Measurements from ENCODE around the gene CUL7.
"Not testable (repeated sequence)": the region's sequence is repeated elsewhere in the genome, so short reads cannot be mapped to it uniquely, and the experiment has no call there.

Gene CUL7

DNA sequence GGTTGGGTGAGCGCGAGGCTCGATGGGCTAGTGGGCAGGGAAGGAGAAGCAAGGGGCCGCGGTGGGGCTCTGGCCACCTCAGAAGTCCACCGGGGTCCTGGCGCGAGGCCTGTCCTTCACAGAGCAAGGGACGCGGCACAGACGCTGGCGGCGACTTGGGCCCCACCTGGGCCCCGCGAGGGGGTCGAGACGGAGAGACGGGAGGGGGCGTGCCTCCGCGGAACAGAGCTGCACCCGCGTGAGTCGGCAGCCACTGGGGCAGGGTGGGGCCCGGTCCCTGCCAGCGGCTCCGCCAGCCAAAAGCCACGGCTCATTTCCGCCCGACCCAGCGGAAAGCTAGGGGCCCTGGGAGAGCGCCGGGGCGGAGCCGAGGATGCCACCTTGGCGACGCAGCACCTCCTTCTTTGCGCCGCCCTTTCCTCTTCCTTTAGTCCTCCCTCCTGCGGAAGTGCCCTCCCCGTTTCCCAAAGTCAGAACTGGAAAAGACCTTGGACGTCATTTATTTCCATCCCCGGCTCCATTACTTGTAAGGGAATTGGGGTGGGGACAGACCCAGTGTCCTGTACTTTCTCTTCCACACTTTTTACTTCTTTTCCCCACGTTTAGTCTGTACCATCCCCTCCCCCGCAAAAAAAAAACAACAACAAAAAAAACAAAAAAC, at the start of gene CUL7:
Gene CUL7, minus strand, starts transcription at position 307 of the 661 bp plus-strand sequence. CDS start 1,063 bp downstream, outside the sequence.
- DNase-seq, result peak; percentile 91

DNA sequence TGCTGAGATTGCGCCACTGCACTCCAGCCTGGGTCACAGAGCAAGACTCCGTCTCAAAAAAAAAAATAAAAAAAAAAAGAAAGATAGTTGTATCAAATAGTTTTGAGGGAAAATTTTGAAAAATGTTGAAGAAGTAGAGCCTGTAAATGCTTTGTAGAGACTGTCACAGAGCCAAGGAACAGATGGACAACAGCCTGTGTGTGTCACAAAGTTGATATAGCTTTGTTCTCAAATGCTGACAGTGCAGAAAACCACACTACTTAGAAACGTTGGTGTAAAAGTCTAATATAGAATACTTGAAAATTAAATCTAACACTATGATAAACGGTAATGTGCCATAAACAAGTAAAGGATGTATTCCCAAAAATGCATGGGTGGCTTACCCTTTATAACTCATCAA, 47.8 kb upstream of the CUL7 start:
- no peak for DNase-seq

- no peak for DNase-seq
These were observed 43.9 kb upstream of the CUL7 start for GRCh38 chr6:43097502-43097901.

DNA sequence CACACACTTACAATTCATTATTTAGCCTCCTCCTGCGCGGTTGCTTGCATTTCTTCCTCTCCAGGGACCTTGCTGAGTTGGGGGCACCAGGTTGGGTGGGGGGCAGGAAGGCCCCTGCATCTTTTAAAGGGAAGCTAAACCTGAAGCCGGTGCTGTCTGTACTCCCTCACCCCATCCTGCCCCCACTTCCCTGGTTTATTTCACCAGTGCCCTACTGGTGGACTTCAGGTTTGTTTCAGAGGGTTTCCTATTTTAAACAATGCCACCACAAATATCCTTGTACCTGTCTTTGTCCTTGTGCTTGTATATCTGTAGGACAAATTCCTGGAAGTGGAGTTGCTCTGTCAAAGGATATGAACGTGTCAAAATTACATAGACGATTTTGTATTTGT, 43.4 kb upstream of the CUL7 start:
- DNase-seq, result no peak

DNA sequence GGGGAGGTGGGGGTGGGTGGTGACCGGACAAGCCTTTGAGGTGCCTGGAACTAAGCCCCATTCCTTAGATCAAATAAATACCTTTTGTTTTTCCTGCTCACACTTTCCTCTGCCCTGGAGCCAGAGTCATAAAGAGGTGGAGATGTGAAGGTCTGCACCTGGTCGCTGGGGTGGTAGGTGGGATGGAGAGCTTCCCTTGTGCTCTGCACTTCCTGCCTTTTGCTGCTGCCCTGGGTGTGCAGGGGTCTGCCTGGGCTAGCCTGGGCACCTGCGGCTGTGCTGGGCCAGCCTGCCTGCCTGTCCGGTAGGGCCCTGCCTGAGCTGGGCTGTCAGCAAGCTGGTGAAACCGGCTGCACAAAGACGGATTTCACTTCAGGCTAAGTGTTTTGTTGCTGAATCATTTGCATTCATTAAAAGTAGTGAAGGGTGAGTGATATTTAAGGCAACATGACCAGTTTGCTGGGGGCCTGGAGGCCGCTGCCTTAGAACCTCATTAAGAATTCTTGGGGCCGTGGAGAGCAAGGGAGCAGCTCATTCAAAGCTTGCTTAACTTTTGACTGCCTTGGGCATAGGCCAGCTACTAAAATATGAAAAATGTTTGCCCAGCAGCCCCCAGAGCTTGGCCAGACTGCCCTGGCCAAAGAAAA, 42.9 kb upstream of the CUL7 start:
- no peak for DNase-seq

- DNase-seq, result no peak
These were observed 42.3 kb upstream of the CUL7 start for GRCh38 chr6:43095939-43096338.

GRCh38 chr6:43093436-43094289, 40.0 kb upstream of the CUL7 start:
- DNase-seq, result no peak

GRCh38 chr6:43092635-43093034, 39.0 kb upstream of the CUL7 start:
- DNase-seq, result no peak

GRCh38 chr6:43091436-43091991, 37.9 kb upstream of the CUL7 start:
- no peak for DNase-seq

DNA sequence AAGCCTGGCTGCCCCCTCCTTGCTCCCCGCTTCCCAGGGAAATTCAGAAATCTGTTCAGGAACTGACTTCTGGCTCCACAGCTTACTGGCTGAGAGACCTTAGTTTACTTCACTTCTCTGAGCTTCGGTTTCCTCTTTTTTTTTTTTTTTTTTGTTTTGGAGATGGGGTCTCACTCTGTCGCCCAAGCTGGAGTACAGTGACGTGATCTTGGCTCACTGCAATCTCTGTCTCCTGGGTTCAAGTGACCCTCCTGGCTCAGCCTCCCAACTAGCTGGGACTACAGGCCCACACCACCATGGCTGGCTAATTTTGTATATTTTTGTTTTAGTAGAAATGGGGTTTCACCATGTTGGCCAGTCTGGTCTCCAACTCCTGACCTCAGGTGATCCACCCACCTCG, 37.4 kb upstream of the CUL7 start:
- DNase-seq, result no peak

GRCh38 chr6:43090559-43090956, 36.9 kb upstream of the CUL7 start:
- peak; percentile 7 for DNase-seq

DNA sequence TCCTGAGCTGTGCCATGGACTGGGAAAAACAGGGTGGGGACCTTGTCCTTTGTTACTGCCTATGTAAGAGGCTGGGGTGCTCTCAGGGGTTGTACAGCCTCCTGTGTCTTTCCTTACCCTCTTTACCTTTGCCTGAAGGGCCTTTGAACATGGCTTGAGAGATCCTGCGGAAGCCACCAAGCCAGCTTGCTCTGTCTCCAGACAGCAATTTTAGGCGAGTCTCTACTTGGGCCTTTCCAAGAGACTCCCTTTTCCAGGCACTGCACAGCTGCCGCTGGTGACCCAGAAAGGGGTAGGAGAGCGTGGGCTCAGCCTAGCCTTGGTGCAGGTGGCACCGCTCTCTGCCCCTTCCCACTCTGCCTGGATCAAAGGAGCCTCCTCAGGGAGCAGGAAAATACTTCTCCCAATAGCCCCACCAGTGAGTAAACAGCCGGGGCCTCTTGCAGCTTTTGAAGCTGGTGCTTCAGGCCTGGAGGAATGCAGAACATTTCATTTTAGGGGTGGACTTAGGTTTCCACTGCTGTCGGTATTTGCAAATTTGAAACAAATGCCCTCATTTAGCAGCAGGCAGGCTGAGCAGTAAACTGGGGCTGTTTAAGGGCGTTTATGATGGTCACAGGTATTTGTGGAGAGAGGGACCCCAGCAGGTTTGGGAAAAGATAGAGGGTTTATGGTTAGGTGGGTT, 36.4 kb upstream of the CUL7 start:
- DNase-seq, result no peak

DNA sequence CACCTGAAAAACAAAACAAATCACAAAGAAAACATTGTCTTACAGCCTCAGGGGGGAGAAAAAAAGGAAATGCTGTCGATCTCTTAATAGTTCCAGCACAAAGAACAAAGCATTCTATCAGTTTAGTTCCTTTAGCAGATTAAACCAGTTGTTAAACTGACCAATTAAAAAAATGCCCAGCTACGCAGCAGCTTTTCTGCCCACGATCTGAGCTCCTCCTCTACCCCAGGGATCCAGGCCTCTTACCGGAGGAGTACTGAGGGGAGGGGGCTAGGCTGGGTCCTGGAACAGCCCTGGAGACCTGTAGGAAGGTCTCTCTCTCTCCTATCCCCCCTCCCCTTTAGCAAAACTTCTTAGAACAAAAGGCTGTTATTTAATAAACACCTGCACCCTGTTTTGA, 35.8 kb upstream of the CUL7 start:
- no peak for DNase-seq

DNA sequence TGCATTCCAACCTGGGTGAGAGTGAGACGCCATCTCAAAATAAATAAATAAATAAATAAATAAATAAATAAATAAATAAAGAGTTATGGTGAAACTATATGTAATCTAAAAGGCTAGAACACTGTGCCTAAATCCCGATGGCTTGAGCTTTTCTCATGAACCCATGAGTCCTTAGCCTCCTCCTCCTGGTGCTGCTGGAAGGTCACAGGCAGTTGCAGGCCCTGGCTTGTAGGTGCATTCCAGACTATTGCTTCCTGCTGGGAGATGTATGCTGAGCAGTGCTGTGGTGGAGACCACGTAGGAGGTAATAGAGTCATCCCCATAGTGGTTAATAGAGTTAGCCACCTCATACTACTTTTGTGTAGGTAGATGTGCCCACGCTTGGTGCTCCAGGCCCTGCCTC, 35.0 kb upstream of the CUL7 start:
- no peak for DNase-seq

GRCh38 chr6:43086022-43086658, 32.5 kb upstream of the CUL7 start:
- no peak for DNase-seq

DNA sequence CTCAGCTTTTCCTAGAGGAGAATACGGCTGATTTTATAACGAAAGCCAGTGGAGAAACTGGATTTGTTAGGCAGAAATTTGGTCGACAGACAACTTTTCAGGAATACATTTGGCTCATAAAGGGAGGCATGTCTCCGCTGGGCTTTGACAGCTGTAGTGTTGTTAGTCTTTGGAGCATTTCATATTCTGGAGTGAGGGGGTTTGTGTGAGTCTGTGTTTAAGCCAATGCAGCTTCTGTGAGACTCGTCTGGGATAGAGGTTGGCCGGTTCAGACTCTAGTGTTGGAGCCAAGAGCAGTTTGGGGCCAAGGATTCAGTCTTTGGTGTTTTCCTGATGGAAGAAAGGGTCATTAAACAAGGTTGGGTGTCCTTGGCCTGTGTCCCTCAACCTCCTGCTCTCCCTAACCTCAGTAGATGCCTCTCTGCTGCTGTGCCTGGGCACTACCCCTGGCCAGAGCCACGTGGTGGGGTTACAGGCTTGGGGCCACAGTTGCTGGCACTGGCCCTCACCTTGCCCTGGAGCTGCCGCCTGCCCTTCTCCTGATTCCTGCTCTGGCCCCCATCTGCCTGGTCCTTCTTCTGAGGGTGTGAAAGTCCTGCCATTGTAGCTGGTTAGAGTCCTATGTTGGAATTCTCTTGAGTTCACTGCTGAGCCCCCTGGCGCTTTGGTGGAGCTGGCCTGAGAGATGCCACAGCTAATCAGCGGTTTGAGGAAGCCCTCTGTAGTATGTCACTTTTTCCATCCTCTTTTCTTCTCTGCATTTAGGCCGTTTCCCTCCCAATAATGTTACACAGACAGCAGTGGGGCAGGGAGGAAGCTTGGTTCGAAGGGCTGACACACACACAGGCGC, 29.4 kb upstream of the CUL7 start:
- no peak for DNase-seq

GRCh38 chr6:43081922-43082321, 28.3 kb upstream of the CUL7 start:
- not testable (repeated sequence) for DNase-seq

GRCh38 chr6:43081043-43081442, 27.4 kb upstream of the CUL7 start:
- DNase-seq, result no peak

DNA sequence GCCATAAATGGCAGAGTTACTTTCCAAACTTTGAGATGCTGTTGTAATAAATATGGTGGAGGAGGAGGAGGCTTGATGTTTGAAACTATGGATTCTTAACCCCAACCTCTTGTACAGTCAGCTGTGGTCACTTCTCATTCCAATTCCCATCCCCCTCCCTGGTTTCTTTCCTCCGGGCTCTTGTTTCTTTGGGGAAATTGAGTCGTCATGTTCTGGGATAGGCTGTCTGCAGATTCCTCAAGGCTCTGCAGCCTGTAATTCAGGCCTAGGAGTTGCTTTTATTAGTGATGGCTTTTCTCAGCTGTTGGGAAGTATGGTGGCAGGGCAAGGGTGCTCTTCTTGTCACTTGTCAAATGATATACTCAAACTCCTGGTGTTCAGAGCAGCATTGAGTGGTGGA, 25.0 kb upstream of the CUL7 start:
- DNase-seq, result no peak

DNA sequence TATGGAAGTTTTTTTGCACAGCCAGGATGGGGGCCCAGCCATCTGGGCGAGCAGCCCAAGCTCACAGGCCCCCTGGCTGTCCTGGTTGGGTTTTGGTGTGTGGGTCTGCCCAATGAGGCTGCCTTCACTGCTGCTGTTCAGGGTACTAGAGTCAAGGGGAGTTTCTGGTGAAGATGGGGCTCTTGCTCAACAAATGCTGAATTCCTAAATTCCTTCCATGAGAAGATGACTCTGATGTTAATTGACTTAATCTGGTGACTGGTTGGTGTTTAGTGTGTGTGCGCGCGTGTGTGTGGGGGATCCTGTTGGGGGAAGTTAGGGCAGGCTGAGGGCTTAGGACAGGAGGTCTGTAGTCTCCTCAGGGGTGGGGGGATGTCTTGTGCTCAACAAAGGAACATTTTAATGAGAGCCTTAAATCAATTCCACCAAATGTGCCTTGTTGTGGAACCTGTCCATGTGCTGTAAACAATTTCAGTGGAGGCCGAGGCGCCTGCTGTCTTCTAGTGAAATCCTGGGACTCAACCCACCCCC, 24.4 kb upstream of the CUL7 start:
- DNase-seq, result no peak

GRCh38 chr6:43077333-43077809, 23.7 kb upstream of the CUL7 start:
- DNase-seq, result no peak
